HepG2 (cell line): ENCODE data around the gene ONECUT2. TPM values are rescaled to one million over a fixed set of nuclear protein-coding genes. Genes with fewer than 3 reads are reported as not detected.

Source experiments
- ADNP ChIP-seq: sonication (generic); formaldehyde crosslinking; IDR thresholded peaks from 2 replicates; pipeline ENCODE4 v1.4.0; 2020; ENCODE audit warnings: missing genetic modification reagents
- ETV6 ChIP-seq: sonication (generic); formaldehyde crosslinking; conservative IDR thresholded peaks from 2 replicates; pipeline ENCODE4 v1.4.0; 2020; ENCODE audit warnings: missing genetic modification reagents
- GABPB1 ChIP-seq: IDR thresholded peaks from 2 replicates; pipeline ENCODE4 v1.6.1; 2016; ENCODE audit warnings: mild to moderate bottlenecking, missing genetic modification reagents, moderate library complexity, missing compliant biosample characterization
- JDP2 ChIP-seq: sonication (generic); formaldehyde crosslinking; IDR thresholded peaks from 2 replicates; pipeline ENCODE4 v1.8.1; 2022; ENCODE audit warnings: missing genetic modification reagents, borderline replicate concordance
- KDM3A ChIP-seq: IDR thresholded peaks from 2 replicates; pipeline ENCODE4 v1.6.1; 2018; ENCODE audit warnings: low read depth, missing compliant biosample characterization
- KDM4B ChIP-seq: sonication (generic); formaldehyde crosslinking; IDR thresholded peaks from 2 replicates; pipeline ENCODE4 v1.4.0; 2020; ENCODE audit warnings: missing genetic modification reagents
- MED8 ChIP-seq: sonication (generic); formaldehyde crosslinking; IDR thresholded peaks from 2 replicates; pipeline ENCODE4 v1.8.1; 2023; ENCODE audit warnings: mild to moderate bottlenecking, missing genetic modification reagents; ENCODE audit not compliant: insufficient replicate concordance
- RAD21 ChIP-seq: fragments of 450-650 bp; formaldehyde crosslinking; IDR thresholded peaks from 2 replicates; pipeline ENCODE4 v1.5.0; 2020; ENCODE audit warnings: mild to moderate bottlenecking
- RXRB ChIP-seq: IDR thresholded peaks from 2 replicates; pipeline ENCODE4 v1.6.1; 2016; ENCODE audit warnings: borderline replicate concordance, missing genetic modification reagents, missing compliant biosample characterization
- SMC3 ChIP-seq: IDR thresholded peaks from 2 replicates; pipeline ENCODE4 v1.6.1; 2011; ENCODE audit warnings: low read length, improper control_type of control experiment
- SP140L ChIP-seq: sonication (generic); formaldehyde crosslinking; IDR thresholded peaks from 2 replicates; pipeline ENCODE4 v1.4.0; 2020; ENCODE audit warnings: missing genetic modification reagents, borderline replicate concordance
- TRIM24 ChIP-seq: sonication (generic); formaldehyde crosslinking; IDR thresholded peaks from 2 replicates; pipeline ENCODE4 v1.8.0; 2022; ENCODE audit warnings: mild to moderate bottlenecking, missing genetic modification reagents
- TSC22D2 ChIP-seq: sonication (generic); formaldehyde crosslinking; IDR thresholded peaks from 2 replicates; pipeline ENCODE4 v1.5.1; 2020; ENCODE audit warnings: missing genetic modification reagents, mild to moderate bottlenecking, borderline replicate concordance
- ZFX ChIP-seq: sonication (generic); formaldehyde crosslinking; IDR thresholded peaks from 2 replicates; pipeline ENCODE4 v1.4.0; 2020; ENCODE audit warnings: mild to moderate bottlenecking, low read depth, missing genetic modification reagents, moderate library complexity
- ZNF30 ChIP-seq: sonication (generic); formaldehyde crosslinking; IDR thresholded peaks from 2 replicates; pipeline ENCODE4 v1.5.0; 2020; ENCODE audit warnings: mild to moderate bottlenecking, missing genetic modification reagents
- ZNF550 ChIP-seq: sonication (generic); formaldehyde crosslinking; IDR thresholded peaks from 2 replicates; pipeline ENCODE4 v1.4.0; 2020; ENCODE audit warnings: mild to moderate bottlenecking, missing genetic modification reagents, borderline replicate concordance
- ZNF589 ChIP-seq: sonication (generic); formaldehyde crosslinking; conservative IDR thresholded peaks from 2 replicates; pipeline ENCODE4 v1.8.0; 2022; ENCODE audit warnings: mild to moderate bottlenecking, moderate library complexity, missing genetic modification reagents
- polyA plus RNA-seq, 8 experiments: library from polyadenylated mRNA; depleted of rRNA in 3 of 8; stranded (reverse) in 7 of 8; unstranded in 1 of 8; fragments of >200 nt; fragmentation: Illumina TruSeq in 4 of 8; extraction: Trizol in 4 of 8; gene quantifications; 2 replicates each; pipeline versions ENCODE4 v1.2.1 to v1.2.3, GENCODE V29; 2011 to 2016; ENCODE audit warnings: low read depth in 4 of 8, missing spikeins in 1 of 8, mixed read lengths in 1 of 8; ENCODE audit not compliant: insufficient read depth in 1 of 8
- total RNA-seq, 5 experiments: library from RNA; depleted of rRNA; stranded (reverse); fragments of >200 nt; fragmentation: Illumina TruSeq; extraction: Trizol; gene quantifications; 2 replicates each; pipeline ENCODE4 v1.2.3, GENCODE V29; 2016; ENCODE audit warnings: low read depth in 1 of 5
- TF ChIP-seq, protein P1 (sequence below): fragments of 450-650 bp; IDR thresholded peaks from 2 replicates; pipeline ENCODE4 v1.6.1; 2017
- TF ChIP-seq, protein P2 (sequence below): IDR thresholded peaks from 2 replicates; pipeline ENCODE4 v1.6.1; 2012; ENCODE audit warnings: low read depth, low read length, improper control_type of control experiment
- TF ChIP-seq, protein P3 (sequence below): sonication (generic); formaldehyde crosslinking; IDR thresholded peaks from 2 replicates; pipeline ENCODE4 v1.4.0; 2020; ENCODE audit warnings: mild to moderate bottlenecking, missing genetic modification reagents, borderline replicate concordance
- TF ChIP-seq, protein P4 (sequence below): sonication (generic); formaldehyde crosslinking; IDR thresholded peaks from 2 replicates; pipeline ENCODE4 v1.8.0; 2022; ENCODE audit warnings: mild to moderate bottlenecking, missing genetic modification reagents; ENCODE audit not compliant: insufficient replicate concordance
- TF ChIP-seq, protein P5 (sequence below): IDR thresholded peaks from 2 replicates; pipeline ENCODE4 v1.6.1; 2012; ENCODE audit warnings: inconsistent platforms
- TF ChIP-seq, protein P6 (sequence below): IDR thresholded peaks from 2 replicates; pipeline ENCODE4 v1.6.1; 2016

ONECUT2 gene
- total and polyA plus RNA-seq, 2 of the 13 experiments (the other 11 are each of a cell fraction or from before 2014, with no cell fraction given): 3.0 to 3.2 TPM

DNA sequence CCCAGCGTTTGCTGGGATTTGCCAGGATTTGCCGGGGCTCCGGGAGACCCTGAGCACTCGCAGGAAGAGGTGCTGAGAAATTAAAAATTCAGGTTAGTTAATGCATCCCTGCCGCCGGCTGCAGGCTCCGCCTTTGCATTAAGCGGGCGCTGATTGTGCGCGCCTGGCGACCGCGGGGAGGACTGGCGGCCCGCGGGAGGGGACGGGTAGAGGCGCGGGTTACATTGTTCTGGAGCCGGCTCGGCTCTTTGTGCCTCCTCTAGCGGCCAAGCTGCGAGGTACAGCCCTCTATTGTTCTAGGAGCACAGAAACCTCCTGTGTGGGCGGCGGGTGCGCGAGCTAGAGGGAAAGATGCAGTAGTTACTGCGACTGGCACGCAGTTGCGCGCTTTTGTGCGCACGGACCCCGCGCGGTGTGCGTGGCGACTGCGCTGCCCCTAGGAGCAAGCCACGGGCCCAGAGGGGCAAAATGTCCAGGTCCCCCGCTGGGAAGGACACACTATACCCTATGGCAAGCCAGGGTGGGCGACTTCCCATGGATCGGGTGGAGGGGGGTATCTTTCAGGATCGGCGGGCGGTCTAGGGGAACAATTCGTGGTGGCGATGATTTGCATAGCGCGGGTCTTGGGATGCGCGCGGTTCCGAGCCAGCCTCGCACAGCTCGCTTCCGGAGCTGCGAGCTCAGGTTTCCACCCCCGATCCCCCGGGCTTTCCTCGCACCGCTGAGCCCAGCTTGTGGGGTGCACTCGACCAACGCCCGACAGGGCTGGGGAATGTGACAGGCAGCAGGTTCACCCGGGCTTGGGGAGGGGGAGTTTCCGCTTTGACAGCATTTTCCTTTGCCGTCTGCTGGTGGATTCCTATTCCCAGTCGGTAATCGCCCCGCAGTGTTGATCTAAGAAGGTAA is 2.8 kb downstream of the ONECUT2 start (continued):
- TF ChIP-seq SP140L: 0 out of 2 replicates have a peak, but pooled peaks have one; percentile 56
- peak; percentile 74 for TF ChIP-seq SMC3
- TF ChIP-seq, protein P1, sequence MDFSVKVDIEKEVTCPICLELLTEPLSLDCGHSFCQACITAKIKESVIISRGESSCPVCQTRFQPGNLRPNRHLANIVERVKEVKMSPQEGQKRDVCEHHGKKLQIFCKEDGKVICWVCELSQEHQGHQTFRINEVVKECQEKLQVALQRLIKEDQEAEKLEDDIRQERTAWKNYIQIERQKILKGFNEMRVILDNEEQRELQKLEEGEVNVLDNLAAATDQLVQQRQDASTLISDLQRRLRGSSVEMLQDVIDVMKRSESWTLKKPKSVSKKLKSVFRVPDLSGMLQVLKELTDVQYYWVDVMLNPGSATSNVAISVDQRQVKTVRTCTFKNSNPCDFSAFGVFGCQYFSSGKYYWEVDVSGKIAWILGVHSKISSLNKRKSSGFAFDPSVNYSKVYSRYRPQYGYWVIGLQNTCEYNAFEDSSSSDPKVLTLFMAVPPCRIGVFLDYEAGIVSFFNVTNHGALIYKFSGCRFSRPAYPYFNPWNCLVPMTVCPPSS: no peak
- no peak for TF ChIP-seq JDP2 (CRISPR knock-in tag)
- no peak for TF ChIP-seq TRIM24
- TF ChIP-seq ZNF30: no peak
- TF ChIP-seq RXRB (CRISPR knock-in tag): no peak
- TF ChIP-seq, protein P2, sequence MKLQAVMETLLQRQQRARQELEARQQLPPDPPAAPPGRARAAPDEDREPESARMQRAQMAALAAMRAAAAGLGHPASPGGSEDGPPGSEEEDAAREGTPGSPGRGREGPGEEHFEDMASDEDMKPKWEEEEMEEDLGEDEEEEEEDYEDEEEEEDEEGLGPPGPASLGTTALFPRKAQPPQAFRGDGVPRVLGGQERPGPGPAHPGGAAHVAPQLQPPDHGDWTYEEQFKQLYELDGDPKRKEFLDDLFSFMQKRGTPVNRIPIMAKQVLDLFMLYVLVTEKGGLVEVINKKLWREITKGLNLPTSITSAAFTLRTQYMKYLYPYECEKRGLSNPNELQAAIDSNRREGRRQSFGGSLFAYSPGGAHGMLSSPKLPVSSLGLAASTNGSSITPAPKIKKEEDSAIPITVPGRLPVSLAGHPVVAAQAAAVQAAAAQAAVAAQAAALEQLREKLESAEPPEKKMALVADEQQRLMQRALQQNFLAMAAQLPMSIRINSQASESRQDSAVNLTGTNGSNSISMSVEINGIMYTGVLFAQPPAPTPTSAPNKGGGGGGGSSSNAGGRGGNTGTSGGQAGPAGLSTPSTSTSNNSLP: no peak
- TF ChIP-seq GABPB1 (CRISPR knock-in tag): peak; percentile 46; the same call in 1 of the 2 replicates
- no peak for TF ChIP-seq ZNF550 (CRISPR knock-in tag)
- no peak for TF ChIP-seq ETV6 (CRISPR knock-in tag)
- no peak for TF ChIP-seq TSC22D2 (CRISPR knock-in tag)
- TF ChIP-seq, protein P3, sequence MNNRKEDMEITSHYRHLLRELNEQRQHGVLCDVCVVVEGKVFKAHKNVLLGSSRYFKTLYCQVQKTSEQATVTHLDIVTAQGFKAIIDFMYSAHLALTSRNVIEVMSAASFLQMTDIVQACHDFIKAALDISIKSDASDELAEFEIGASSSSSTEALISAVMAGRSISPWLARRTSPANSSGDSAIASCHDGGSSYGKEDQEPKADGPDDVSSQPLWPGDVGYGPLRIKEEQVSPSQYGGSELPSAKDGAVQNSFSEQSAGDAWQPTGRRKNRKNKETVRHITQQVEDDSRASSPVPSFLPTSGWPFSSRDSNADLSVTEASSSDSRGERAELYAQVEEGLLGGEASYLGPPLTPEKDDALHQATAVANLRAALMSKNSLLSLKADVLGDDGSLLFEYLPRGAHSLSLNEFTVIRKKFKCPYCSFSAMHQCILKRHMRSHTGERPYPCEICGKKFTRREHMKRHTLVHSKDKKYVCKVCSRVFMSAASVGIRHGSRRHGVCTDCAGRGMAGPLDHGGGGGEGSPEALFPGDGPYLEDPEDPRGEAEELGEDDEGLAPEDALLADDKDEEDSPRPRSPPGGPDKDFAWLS (CRISPR knock-in tag): no peak
- TF ChIP-seq ZNF589 (CRISPR knock-in tag): no peak
- no peak for TF ChIP-seq KDM4B (CRISPR knock-in tag)
- TF ChIP-seq KDM3A (CRISPR knock-in tag): no peak
- peak; percentile 90 for TF ChIP-seq RAD21
- TF ChIP-seq, protein P4, sequence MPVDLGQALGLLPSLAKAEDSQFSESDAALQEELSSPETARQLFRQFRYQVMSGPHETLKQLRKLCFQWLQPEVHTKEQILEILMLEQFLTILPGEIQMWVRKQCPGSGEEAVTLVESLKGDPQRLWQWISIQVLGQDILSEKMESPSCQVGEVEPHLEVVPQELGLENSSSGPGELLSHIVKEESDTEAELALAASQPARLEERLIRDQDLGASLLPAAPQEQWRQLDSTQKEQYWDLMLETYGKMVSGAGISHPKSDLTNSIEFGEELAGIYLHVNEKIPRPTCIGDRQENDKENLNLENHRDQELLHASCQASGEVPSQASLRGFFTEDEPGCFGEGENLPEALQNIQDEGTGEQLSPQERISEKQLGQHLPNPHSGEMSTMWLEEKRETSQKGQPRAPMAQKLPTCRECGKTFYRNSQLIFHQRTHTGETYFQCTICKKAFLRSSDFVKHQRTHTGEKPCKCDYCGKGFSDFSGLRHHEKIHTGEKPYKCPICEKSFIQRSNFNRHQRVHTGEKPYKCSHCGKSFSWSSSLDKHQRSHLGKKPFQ (CRISPR knock-in tag): no peak
- TF ChIP-seq ZFX (CRISPR knock-in tag): peak; percentile 35; the same call in 1 of the 2 replicates
- TF ChIP-seq, protein P5, sequence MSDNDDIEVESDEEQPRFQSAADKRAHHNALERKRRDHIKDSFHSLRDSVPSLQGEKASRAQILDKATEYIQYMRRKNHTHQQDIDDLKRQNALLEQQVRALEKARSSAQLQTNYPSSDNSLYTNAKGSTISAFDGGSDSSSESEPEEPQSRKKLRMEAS: 0 out of 2 replicates have a peak, but pooled peaks have one; percentile 5
- TF ChIP-seq, protein P6, sequence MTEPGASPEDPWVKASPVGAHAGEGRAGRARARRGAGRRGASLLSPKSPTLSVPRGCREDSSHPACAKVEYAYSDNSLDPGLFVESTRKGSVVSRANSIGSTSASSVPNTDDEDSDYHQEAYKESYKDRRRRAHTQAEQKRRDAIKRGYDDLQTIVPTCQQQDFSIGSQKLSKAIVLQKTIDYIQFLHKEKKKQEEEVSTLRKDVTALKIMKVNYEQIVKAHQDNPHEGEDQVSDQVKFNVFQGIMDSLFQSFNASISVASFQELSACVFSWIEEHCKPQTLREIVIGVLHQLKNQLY (CRISPR knock-in tag): no peak
- TF ChIP-seq ADNP: no peak
- no peak for TF ChIP-seq MED8
